Transverse colon (tissue), 4 donors: ENCODE results near the gene MRFAP1.

ENCODE experiments used
- CTCF ChIP-seq, 5 experiments: fragments of 200-600 bp in 3 of 5; fragments of 450-650 bp in 2 of 5; sonication (generic) in 3 of 5; IDR thresholded peaks; 1 replicate in 2 of 5; 2 replicates in 3 of 5; pipeline ENCODE4 v1.5.1; 2016 to 2017; ENCODE audit warnings: antibody characterized with exemption in 5 of 5, inconsistent platforms in 3 of 5, mild to moderate bottlenecking in 2 of 5, moderate library complexity in 1 of 5
- POLR2A ChIP-seq: fragments of 450-650 bp; IDR thresholded peaks from one replicate; pipeline ENCODE4 v1.6.1; 2016; ENCODE audit warnings: antibody characterized with exemption, mild to moderate bottlenecking, moderate library complexity
- POLR2AphosphoS5 ChIP-seq, 3 donors: sonication (generic); formaldehyde crosslinking; IDR thresholded peaks; one replicate each; pipeline ENCODE4 v1.6.1; 2016; ENCODE audit warnings: antibody characterized with exemption in 3 of 3

- TF ChIP-seq POLR2AphosphoS5 (IDR thresholded peaks at IDR 0.05) = no peak
- no peak for TF ChIP-seq POLR2A
- no peak for TF ChIP-seq CTCF (IDR thresholded peaks at IDR 0.05)
Observed at GRCh38 chr4:6603128-6603527, 37.4 kb upstream of the MRFAP1 start.
